GM19395 (cell line): Measurements from ENCODE around the gene GALNT13.

Experiments
- ATAC-seq: cut with Tn5 transposase; IDR thresholded peaks from one replicate; pipeline ENCODE4 v1.9.1; 2021; ENCODE audit warnings: mild to moderate bottlenecking, moderate library complexity; ENCODE audit not compliant: unreplicated experiment

Gene GALNT13

DNA sequence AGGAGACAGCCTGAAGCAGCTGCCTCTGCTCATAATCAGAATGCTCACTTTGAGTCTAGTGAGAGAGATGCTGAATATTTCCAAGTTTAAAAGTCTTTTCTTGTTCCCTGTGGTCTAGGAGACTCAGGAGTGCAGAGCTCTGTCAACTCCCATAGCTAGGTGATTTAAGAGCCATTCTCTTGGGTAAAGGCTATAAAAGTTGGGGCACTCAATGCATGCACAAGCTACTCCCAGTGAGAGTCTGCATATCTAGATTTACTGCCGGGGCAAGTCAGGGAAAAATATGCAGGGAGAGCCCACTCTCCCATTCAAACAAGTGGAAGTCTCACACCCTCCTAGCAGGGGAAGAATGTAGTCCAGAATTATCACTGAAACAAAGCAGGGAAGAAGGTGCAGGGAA, 418.1 kb downstream of the GALNT13 start:
- no peak for ATAC-seq

DNA sequence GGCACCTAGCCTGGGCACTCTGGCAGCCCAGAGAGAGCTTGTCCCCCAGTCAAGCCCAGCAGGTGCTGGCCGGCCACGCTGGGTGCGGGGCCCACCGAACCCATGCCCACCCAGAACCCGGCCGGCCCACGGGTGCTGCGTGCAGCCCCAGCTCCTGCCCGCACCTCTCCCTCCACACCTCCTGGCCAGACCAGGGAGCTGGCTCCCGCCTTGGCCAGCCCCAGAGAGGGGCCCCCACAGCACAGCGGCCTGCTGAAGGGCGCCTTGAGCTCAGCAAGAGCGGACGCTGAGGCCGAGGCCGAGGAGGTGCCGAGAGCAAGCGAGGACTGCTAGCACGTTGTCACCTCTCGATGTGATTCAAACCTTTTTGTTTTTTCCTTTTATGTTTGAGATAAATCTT, 419.8 kb downstream of the GALNT13 start:
- no peak for ATAC-seq

DNA sequence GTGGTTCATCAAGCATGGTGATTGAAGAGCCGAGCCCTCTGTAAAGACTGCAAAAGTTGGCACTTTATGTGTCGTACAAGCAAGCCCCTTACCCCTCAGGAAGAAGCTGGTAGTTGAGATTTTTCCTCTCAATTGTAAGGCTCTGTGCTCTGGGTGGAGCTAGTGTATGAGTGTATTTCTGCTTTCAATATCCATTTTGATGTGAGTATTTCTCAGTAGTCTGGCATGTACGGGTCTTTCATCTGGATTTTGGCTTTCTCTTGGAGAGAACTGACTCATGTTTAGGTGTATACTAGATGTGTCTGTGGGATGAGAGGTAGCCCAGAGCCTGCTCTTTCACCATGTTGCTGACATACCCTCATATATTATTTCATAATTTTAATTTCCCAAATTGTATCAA, 420.2 kb downstream of the GALNT13 start:
- no peak for ATAC-seq

DNA sequence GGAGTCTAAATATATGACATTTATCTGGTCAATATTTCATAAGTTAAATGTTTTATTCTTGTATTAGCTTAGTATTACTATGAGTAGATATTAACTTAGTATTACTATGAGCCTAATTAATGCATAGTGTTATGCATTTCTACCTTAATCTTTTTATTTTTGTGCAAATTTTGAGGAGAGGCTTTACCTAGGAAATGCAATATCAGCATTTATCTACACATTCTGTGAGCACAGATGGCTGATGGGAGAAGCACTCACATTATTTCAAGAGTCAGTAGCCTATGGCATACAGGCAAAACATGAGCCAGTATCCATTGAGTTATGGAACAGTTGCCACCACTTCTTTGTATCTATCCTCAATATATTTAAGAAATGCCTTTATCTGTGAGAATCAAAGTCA, 422.1 kb downstream of the GALNT13 start:
- ATAC-seq, result no peak

DNA sequence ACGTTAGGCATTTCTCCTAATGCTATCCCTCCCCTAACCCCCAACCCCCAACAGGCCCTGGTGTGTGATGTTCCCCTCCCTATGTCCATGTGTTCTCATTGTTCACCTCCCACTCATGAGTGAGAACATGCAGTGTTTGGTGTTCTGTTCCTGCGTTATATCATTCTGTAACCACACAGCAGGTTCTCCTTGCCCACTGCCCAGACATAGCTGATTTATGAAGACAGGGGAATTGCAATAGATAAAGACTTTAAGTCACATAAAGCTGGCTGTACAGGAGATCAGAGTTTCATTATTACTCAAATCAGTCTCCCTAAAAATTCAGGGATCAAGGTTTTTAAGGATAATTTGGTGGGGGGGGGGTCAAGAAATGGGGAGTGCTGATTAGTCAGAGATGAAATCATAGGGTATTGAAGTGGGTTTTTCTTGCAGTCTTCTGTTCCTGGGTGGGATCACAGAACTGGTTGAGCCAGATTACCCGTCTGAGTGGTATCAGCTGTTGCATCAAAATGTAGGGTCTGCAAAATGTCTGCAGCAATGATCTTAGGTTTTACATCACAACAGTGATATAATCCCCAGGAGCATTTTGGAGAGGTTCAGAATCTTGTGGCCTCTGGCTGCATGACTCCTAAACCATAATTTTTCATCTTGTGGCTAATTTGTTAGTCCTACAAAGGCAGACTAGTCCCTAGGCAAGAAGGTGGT, 434.7 kb downstream of the GALNT13 start:
- no peak for ATAC-seq

DNA sequence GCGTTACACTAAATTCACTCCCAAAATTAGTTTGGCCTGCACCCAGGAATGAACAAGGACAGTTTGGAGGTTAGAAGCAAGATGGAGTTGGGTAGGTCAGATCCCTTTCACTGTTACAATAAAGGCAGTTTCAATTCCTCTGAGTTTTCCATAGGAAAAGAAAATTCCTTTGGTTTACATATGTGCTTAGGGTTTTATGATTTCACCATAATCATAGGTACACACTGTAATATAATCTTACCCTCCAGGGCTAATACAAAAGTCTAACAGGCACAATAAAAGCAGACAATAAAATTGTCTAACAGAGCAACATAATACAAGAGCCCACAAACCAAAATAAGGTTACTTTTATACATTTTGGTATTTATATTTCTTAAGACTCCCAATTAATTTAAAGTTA, 435.3 kb downstream of the GALNT13 start:
- no peak for ATAC-seq

DNA sequence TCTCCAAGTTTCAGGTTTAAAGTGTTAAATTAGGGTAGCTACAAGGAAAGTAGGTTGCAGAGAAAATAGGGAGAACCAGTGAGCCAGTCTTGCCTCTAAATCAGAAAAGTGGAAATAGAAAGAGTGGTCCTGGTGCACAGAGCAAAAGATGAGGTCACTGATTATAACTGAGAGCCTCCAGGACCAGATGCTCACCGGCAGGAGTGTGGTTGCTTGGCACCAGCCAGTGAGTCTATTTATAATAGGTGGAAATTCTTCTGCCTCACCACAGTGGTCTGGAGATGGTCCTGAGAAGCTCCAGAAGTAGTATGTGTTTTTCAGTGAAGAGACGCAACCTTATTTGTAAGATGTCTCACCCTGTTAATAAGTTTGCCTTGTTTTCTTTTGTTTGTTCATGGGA, 452.9 kb downstream of the GALNT13 start:
- ATAC-seq, result no peak

DNA sequence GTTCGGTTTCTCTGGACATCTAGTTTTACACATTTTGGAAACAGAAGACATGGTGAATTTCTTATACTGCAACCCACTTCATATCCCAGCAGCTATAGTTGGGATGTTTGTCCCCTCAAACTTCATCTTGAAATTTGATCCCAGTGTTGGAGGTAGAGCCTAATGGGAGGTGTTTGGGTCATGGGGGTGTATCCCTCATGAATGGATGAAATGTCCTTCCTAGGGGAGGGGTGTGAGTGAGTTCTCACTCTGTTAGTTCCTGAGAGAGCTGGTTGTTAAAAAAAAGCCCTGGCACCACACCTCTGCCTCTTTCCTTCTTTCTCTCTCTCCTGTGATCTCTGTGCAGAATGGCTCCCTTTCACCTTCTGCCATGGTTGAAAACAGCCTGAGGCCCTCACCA, 457.8 kb downstream of the GALNT13 start:
- ATAC-seq, result no peak

DNA sequence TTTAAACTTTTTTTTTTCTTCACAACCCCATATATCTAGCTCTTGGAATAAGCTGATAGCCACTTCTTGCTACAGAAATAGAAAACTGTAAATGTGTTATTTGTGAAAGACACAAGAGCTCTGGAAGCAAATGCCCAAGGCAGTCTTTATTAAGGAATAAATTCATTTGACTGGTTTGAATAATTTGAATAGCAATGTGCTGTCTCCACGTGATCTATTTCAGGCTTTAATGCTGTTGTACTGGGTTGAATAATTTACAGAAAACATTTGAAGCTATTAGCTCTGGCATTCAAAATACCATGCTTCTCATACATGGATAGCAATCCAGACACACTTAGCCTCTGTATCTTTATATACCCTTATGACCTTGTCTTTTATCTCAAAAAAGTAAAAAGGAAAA, 460.1 kb downstream of the GALNT13 start:
- no peak for ATAC-seq

DNA sequence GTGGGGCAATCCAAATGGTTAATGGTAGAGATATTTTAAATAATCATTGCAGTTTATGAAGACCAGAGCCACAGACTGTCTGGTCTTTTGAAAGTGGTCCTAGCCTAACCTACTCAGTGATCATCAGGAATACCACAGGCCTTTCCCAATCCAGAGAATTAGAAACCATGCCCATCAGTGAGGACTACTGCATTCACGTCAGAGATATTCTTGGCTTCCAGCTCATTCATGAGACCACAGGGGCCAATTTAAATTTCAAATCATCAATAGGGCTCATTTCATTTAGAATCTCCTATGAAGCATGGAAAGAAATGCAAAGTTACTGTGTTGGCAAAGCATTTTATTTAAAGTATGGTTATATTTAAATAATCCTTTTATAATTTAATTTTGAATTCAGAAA, 464.5 kb downstream of the GALNT13 start:
- no peak for ATAC-seq

DNA sequence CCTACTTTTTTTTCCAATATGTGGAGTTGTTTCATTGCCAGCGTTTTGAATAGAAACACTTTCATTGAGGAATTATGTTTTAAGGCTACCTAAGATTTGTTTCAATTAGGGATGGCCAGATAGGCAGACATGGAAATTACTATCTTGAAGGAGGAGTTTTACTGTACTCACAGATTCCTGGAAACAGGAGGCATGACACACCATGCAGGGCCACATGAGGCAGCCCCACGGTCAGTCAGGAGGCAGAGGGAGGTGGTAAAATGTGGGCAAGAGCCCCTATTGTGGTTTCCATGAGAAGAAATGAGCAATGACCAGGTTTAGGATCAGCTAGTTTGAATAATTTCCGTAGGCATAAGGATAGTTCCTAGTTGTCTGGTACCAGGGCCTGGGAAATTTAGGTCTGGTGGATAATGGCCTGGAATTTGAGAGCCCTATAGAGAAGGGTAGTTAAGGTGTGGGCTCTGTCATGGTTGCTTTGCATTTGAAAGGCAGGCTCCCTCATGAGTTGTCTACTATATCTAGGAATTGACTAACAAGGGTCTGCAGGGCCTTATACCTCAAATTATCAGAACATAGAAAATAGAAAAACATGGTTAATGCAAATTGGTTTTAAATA, 466.7 kb downstream of the GALNT13 start:
- ATAC-seq, result no peak

DNA sequence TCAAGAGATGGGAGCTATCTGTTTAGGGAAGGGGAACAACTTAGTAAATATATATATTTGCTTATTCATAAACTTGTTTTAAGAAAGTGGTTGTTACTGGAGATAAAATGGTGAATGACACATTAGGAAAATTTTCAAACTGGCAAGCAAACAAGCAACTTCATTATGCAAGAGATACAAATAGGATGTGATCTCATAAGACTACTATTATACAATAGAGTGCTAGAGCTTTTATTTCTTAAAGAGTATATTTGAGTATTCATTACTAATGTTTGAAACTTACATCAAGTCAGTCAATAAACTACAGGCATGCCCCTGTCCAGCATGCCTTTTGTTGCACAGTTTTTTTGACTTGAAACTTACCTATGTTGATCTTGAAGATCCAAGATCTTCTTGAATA, 471.6 kb downstream of the GALNT13 start:
- no peak for ATAC-seq

DNA sequence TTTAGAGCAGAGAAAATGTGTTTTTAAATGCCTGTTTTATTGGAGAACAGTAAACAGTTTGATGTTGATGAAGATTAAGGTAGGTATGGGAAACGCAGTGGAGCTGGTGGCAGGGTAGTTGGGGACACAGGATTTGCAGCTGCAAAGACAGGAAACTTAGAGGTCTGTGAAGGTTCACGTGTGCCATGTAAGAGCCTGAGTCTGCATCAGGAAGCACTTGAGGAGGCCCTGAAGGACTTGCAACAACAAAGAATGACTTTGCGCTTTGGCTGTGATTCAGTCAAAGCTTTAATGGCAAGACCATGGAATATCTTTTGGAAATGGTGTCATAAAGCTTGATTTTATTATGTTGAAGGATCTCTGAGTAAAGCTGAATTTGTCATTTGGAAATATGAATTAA, 479.2 kb downstream of the GALNT13 start:
- ATAC-seq, result no peak

DNA sequence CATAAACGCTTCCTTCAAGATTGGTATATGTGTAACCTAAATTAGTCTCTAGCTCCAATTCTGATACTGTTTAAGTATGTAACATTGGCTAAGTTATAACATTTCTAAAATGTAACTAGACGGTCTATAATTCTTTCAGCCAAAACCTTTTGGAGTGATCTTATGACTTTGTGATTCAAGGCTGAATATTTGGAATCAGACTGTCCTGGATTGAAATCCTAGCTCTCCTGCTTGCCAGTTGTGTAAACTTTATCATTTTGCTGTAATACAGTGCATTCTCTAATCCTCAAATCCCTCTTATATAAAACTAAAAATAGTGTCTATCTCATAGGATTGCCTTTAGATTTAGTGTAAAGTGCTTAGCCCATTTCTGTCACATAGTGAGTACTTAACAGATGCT, 489.6 kb downstream of the GALNT13 start:
- ATAC-seq, result no peak

DNA sequence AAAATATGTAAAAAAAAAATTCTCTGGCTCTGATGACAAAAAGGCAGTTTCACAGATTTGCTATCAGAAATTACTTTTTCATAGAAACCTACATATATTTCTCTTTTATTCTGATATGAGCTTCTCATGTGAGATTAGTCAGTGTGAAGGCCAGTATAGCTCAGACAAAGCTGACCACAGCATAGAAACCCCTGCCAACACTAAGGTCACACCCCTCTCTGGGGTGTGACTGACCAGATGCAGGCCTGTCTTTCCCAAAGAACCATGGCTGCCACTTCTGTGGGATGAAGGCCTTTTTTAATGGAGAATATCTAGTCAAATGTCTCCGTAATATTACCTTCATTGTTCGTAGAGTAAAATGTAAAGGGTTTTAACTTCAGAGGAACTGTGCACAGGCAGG, 496.4 kb downstream of the GALNT13 start:
- ATAC-seq, result no peak

DNA sequence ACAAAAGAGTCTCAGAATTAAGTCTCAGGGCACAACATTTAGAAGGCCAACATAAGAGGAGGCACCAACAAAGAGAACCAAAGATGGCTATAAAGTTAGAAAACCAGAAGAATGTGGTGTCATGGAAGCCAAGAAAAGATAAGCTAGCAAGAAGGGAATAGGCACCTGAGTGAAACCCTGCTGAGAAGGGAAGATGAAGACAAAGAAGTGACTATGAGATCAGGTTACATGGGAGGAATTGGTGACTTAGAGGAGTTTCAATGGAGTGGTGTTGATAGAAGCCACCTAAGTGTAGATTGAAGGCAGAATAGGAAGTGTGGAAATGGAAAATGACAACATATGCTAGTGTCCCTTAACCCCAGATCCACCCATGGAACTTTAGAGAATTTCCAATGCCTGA, 499.2 kb downstream of the GALNT13 start:
- ATAC-seq, result no peak

DNA sequence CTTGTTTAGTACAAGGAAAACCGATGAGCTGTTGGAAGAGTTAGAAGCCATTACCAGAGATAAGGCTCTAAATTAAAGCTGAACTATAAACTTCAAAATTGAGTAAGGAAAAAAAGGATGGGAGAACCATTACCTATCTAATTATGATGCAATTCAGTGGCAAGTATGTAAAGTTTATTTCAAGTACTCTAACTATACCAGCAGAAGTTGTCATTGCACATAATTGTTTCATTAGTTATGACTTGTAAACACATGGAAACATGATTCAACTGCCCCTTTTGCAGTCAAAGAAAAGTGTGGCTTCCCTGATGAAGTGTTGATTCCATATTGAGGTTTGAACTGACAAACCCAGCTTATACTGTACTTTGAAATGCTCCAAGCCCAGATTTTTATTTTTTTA, 502.7 kb downstream of the GALNT13 start:
- ATAC-seq, result no peak

DNA sequence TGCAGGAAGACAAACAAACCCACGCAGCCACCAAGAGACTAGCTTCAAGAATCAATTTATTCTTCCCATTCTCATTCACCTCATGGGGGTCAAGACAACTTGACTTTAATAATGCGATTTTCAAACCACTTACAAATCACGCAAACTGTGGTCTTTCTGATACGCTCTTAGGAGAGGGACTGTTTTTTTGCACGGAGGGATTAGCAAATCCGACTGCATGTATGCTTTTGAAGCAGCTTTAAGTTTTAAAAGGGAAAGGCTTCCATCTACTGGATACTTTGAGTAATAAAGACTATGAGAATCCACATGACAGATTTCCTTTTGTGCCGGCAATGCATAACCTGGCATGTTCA, 503.8 kb downstream of the GALNT13 start:
- no peak for ATAC-seq

DNA sequence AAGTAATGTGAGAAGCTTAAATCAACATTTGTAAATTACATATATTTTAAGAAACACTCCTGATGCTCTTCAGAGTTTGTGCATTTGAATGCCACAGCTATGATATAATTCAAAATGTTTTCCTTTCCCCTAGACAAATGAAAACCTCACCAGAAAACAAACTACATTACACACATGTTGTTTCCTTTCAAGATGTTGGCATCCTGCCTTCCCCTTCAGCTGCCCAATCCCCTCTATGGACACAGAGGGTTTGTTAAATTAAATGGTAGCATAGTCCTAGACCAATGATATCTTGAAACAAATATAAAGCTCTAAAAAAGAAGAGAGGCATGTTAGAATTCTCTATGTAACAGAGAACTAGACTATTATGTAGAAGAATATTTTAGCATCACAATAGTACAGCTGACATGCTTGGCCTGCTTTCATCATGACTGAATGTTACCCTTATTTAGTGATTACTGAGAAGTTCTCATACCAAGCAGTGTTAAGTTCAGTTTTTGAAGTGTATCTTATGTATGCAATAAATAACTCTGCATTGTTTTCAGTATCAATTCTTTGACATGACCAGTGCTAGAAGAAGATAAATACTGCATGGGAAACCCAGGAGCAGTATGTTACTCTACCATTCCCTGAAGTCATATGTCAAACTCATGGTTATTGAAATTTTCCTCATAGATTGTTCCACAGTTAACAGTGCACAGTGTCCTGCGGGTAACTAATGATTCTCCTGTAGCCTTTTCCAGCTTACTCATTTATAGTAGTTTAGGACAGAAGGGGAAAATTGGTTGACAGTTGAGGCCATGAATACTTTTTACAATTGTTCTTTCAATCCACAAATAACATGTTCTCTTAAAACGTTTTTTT, 510.4 kb downstream of the GALNT13 start:
- ATAC-seq, result no peak

DNA sequence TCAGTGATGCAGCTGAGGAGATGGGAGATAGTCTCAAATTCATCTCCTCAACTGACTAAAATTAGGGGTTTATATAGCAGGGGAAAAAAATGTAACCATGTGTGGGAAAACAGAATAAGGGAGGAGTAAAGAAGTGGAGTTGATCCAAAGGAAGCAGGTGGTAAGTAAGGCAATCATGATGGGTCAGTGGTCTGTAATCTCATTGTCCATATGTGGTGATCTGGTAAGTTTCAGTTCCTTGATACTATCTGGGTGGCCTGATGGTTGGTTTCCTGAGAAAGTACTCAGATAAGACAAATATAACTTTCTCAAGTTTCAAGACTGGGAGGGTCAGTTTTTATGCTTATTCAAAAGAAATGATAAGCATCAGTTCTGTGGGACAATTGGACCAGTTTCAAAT, 514.5 kb downstream of the GALNT13 start:
- ATAC-seq, result no peak

DNA sequence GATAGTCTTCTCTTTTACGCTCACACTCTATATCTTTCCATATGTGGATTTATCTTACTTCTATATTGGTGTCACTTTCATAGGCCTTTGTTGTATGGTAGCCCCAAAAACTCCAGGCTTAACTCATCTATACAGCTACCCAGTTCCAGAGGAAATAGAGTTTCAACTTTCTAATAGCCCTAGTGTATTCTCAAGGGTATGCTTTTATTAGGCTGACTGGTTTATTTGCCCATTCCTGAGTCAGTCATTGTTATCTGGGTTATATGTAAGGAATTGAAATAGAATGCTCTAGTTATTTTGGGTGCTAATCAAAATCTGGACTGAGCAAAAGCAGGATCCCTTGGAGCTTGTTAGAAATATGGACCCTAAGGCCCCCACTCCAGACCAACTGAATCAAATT, 519.3 kb downstream of the GALNT13 start:
- ATAC-seq, result no peak

DNA sequence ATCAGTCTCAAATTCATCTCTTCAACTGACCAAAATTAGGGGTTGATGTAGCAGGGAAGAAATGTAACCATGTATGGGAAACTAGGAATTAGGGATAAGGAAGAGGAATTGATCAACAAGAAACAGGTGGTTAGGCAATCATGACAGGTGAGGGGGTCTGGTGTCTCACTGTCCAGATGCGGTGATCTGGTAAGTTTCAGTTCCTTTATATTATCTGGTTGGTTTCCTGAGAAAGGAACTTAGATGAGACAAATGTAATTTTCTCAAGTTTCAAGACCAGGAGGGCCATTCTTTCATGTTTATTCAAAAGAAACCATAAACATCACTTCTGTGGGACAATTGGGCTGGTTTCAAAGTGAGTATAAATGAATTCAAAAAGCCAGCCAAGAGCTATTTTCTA, 520.5 kb downstream of the GALNT13 start:
- peak; percentile 93 for ATAC-seq
